HG03565 (cell line): ENCODE measurements around the gene ULBP2.
"Not testable (repeated sequence)": the region's sequence is repeated elsewhere in the genome, so short reads cannot be mapped to it uniquely, and the experiment has no call there.

Source experiments
- ATAC-seq: cut with Tn5 transposase; IDR thresholded peaks from one replicate; pipeline ENCODE4 v1.9.1; 2021; ENCODE audit warnings: mild to moderate bottlenecking, moderate library complexity; ENCODE audit not compliant: unreplicated experiment

Gene ULBP2

GRCh38 chr6:149948011-149948410 lies 6.2 kb downstream of the ULBP2 start:
- ATAC-seq, result no peak

- ATAC-seq, result no peak
These were observed 6.8 kb downstream of the ULBP2 start for GRCh38 chr6:149948616-149949015.

- no peak for ATAC-seq
These were observed 8.6 kb downstream of the ULBP2 start for GRCh38 chr6:149950423-149950822.

GRCh38 chr6:149951096-149951495 lies 9.3 kb downstream of the ULBP2 start:
- no peak for ATAC-seq

GRCh38 chr6:149951626-149952025 lies 9.8 kb downstream of the ULBP2 start:
- ATAC-seq, result no peak

GRCh38 chr6:149953390-149953789 lies 11.6 kb downstream of the ULBP2 start:
- not testable (repeated sequence) for ATAC-seq

- not testable (repeated sequence) for ATAC-seq
These were observed 12.1 kb downstream of the ULBP2 start for GRCh38 chr6:149953934-149954327.

GRCh38 chr6:149954328-149954983 lies 12.6 kb downstream of the ULBP2 start:
- ATAC-seq, result not testable (repeated sequence)

- not testable (repeated sequence) for ATAC-seq
These were observed 13.3 kb downstream of the ULBP2 start for GRCh38 chr6:149954984-149955653.

- not testable (repeated sequence) for ATAC-seq
These were observed 14.0 kb downstream of the ULBP2 start for GRCh38 chr6:149955654-149956317.

GRCh38 chr6:149958124-149958523 lies 16.3 kb downstream of the ULBP2 start:
- ATAC-seq, result not testable (repeated sequence)

- ATAC-seq, result not testable (repeated sequence)
These were observed 18.0 kb downstream of the ULBP2 start for GRCh38 chr6:149959806-149960205.

- ATAC-seq, result no peak
These were observed 18.7 kb downstream of the ULBP2 start for GRCh38 chr6:149960488-149960887.

- ATAC-seq, result no peak
These were observed 20.1 kb downstream of the ULBP2 start for GRCh38 chr6:149961728-149962425.

GRCh38 chr6:149962461-149963211 lies 20.8 kb downstream of the ULBP2 start:
- no peak for ATAC-seq

GRCh38 chr6:149963212-149963461 lies 21.3 kb downstream of the ULBP2 start:
- no peak for ATAC-seq

GRCh38 chr6:149963462-149964307 lies 21.9 kb downstream of the ULBP2 start, which contains the start of gene ULBP1:
TSS of gene ULBP1 (plus strand) at chr6:149963943. CDS start at chr6:149964050, 107 bp downstream.
- no peak for ATAC-seq

- no peak for ATAC-seq
These were observed 22.7 kb downstream of the ULBP2 start for GRCh38 chr6:149964308-149965193.
